Fibroblast of skin of abdomen (primary cell): ENCODE data around the gene SLC39A11.
A peak's percentile ranks its signal among the peaks of the same experiment; 100 is the strongest.

Source experiments
- DNase-seq: peaks from one replicate; pipeline ENCODE4 v3.0.0-alpha.2; 2013

Gene SLC39A11

DNA sequence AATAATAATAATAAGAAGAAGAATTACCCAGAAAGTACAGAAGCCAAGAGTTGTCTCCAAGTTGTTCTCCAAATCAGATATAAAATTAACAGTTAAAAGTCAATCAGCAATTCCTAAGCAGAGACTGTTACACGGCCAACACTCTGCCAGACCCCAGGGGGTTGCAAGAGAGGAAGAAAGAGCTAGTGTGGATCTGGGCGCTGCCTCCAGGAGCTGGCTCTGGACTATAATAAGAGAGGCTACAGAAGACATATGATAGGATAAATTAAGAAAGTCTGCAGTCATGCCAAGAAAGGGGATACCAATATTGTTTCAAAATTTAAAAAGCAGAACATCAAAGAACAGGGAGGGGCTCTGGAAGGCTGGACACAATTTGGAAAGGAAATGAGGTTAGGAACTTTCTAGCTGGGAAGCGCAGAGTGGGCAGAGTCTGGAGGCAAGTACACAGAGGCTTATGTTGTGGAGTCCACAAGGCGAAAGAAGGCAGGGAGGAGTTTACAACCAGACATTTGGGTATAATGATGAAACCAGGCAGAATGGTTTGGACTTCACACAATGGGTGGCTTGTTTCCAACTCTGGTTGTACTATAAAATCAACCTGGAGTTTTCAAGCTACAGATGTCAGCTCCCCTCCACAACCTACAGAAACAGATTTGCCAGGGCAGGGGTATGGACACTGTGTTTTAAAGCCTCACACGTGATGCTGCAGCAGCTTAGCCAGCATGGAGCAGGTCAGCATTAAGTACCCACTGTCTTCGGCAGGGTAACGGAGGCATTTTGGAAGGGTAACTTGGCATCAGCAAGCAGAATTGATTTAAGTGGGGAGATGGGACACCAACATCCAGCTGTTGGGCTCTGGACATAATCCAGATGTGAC lies 49.4 kb downstream of the SLC39A11 start:
- peak; percentile 79 for DNase-seq

DNA sequence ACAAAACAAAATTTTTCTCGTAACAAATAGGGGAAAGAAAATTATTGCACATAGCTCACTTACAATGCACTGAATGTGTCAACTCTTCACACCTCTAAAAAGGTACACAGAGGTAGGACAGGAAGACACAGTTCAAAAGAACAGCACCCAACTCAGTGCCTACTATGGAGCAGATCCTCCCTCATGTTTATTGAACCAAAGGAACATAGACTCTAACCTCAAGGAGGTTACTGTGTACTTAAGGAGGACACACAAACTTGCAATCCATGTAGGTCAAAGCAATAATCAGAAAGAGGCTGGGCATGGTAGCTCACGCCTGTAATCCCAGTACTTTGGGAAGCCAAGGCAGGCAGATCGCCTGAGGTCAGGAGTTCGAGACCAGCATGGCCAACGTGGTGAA lies 50.3 kb downstream of the SLC39A11 start:
- DNase-seq = no peak

DNA sequence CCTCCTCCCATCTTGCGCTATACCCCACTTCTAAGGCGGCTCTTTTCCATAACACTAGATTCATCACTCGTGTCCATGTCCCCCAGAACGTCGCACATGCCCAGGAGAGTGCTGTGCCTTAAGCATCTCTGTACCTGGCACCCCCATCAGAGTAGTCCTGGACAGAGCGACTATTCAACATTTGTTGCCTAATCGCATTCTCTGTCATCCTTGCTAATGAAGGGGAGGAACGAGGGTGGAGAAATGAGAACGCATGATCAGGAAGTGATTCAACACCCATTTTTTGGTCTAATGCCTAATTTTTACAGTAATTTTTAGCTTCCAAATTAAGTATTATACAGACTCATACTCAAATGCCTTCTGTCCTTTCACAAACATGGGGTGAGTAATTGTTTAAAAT lies 53.2 kb downstream of the SLC39A11 start:
- DNase-seq = peak; percentile 18

DNA sequence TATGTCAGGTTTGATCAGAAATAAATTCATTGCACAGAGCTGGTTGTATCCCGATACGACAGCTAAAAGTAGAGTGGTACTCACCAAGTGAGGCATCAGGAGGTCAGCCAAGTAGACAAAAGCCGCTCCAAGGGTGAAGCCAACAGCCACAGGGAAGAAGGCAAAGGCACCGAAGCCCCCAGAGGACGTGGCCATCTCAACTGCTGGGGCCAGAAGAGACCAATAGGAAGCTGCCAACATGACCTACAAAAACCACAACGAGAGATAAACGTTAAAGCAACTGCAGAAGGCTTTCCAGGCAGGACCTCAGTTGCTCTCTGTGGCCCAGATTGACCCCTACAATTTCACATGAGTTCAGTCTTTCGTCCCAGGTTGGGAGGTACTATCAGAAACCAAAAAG lies 61.0 kb downstream of the SLC39A11 start:
- no peak for DNase-seq

DNA sequence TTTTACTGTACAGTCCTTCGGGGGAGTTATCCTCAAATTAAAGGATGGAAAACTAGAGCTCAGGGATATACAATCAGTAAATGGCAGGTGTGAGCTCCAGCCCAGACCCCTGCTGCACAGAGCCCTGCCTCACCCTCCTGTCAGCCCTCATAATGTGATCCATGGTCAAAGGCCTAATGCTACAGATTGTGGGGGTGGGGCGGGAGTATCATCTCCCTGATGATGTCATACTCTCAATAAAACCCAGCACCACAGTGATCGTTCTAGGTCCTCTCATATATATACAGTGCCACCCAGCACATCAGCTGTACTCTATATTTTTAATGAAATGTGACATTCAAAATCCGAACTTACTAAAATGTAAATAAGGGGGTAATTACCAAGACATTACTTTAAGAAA lies 61.5 kb downstream of the SLC39A11 start:
- DNase-seq = no peak

DNA sequence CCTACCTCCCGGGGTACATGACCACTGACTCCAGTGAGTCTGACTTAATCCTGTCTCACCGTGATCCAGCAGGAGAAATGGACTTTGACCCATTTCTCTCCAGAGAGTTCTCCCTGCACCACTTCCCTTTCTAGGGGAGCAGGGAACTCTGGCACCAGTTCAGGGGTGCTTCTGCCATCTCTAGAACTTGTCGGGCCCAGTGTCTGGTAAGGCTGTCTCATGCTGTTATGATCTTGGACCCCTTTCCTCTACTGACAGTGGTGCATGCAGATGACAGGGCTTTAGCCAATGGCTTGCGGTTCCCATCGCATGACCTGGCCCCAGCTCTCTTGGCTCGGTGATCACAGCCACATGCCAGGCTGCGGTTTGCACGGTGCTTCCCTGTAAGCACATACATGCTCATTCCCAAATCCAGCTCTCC lies 62.0 kb downstream of the SLC39A11 start:
- DNase-seq = peak; percentile 77

DNA sequence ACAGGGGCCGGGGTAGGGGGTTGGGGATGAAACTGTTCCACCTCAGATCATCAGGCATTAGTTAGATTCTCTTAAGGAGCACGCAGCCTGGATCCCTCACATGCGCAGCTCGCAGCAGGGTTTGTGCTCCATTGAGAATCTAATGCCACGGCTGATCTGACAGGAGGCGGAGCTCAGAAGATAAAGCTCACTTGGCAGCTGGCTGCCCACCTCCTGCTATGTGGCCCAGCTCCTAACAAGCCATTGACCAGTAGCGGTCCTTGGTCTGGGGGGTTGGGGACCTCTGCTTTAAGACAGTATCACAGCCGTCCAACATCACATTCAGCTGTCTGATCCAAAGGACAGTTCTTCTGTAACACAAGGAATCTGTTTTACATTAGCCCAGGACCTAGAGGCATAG lies 62.5 kb downstream of the SLC39A11 start:
- DNase-seq = no peak

DNA sequence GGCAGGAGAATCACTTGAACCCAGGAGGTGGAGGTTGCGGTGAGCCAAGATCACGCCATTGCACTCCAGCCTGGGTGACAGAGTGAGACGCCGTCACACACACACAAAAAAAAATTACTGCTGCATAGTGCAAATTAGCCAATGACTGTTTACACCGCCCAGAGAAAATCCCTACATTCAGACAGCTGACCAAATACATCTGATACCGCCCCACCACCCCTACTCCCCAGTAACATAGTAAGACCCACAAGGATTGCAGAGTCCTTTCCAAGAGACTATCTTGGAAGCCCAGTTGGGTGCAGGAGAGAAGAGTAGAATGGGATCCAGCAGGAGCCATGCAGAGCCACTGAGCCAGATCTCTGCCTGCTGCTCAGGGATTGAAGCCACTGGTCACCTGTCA lies 63.5 kb downstream of the SLC39A11 start:
- no peak for DNase-seq

DNA sequence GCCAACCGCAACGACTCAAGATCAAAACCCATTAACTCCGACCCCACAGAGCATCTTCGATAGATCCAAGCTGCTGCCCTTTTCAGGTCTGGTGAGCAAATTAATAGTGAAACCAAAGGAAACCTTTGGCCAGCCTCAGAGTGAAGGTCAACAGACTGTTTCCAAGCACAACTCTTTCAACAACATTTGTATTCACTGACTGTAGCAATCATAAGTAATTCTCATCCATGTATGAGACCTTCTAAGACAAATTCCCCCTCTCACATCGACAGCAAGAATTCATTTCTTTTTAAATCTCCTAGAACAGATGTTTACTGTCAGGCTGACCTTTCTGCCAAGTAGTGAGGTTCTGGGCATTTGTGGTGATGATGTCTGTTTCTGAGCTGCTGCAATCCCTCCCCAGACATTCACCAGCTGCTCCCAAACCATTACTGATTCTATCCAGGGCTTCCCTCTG lies 64.2 kb downstream of the SLC39A11 start:
- peak; percentile 78 for DNase-seq

DNA sequence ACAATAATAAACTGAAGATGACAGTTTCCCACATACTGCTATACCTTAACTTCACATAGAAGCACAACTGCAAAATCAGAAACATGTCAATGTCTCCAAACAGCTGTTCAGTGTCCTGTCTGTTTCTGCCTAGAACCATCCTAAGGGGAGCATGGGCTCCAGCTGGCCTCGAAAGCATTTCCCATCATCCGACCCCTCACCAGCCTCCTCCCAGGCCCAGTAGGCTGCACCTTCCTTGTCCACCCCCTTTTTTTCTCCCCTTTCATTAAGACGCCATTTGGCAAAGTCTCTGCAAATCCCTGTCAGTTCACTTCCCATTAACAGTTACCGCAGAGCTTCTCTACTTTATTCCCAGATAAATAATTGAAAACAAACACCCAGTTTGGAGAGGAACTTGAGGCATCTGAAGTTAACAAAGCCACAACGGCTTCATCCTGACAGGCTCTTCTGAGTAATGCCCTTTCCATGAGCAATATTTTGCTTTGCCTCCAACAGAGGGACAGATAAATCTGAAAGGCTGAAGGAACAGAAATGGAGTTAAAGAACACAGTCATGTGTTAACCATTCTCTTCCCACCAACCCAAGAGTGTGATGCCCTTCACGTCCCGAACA lies 65.3 kb downstream of the SLC39A11 start:
- peak; percentile 88 for DNase-seq

DNA sequence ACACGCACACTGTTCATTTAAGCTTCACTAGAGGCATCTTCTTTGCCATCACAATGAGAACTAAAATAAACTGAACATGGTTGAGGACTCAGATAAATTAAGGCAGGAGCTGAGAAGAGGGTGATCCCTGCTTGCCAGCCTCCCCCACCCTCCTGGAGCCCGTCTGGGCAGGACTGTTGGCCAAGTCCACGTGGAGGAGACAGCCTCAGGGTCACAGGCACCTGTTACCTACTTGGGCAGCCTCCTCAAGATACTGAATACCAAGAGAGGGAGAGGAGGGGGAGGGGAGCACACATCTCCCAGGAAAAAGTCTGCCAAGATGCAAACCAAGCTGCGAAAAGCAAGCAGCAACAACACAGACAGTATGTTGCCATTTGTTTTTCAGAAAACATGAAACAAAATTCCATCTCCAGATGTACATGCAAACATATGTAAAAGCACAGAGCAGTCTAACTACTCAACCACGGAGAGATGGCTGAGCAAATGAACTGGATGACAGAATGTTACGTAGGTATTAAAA lies 67.4 kb downstream of the SLC39A11 start:
- DNase-seq = no peak

DNA sequence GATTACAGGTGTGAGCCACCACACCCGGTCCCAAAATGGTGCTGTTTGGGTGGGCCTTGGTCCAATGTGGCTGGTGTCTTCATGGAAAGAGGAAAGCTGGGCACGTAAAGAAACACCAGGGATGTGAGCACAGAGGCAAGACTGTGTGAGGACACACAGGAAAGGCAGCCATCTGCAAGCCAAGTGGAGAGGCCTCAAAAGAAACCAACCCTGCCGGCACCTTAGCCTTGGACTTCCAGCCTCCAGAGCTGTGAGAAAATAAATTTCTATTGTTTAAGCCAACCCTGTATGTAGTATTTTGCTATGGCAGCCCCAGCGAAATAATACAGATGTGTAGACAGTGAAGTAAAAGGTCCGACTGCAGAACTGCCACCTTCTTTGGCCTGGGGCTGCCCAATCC lies 68.7 kb downstream of the SLC39A11 start:
- no peak for DNase-seq

DNA sequence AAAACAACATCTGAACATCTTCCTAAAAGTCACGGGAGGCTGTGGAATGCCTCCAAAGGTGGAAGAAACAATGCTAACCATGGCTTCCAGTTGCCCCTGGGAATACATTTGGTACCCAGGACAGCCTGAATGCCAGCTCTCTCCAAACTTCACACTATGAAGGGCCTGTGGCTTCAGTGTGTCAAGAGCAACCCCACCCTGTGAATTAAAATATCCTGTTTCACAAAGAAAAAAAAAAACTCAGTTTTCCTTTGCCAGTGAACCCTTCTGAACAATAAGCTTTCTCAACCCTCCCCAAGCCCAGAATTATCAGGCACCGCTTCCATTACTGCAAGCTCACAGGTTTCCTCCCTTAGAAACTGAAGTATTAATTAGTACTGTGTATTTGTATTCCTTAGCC lies 69.8 kb downstream of the SLC39A11 start:
- DNase-seq = no peak

DNA sequence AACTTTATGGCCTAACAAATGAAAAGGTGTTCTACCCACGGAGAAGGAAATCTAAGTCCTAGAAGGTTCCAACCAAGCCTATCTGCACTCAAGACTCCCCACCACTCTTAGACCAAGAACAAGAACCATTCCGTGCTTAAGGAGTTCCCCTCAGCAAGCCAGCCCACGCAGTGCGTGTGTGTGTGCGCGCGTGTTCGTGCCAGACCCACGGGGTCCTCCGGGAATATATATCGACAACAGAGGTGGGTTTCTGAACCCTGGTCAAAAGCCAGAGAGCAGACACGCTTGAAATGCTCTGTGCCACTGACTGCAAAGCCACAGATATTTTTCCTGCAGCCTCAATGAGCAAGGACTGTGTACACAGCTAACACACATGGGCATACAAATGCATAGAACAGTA lies 70.7 kb downstream of the SLC39A11 start:
- no peak for DNase-seq

DNA sequence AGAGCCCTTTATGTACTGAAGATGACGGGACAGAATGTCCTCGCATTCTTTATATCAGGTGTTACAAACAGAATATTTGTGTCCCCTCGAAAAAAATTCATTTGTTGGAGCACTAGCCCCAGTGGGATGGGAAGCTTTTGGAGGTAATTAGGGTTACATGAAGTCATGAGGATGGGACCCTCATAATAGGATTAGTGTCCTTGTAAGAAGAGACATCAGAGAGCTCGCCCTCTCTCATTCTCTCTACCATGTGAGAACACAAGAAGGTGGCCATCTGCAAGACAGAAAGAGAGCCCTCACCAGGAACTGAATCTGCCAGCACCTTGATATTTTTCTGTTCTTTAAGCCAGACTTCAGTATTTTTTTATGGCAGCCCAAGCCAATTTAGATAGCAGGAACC lies 72.4 kb downstream of the SLC39A11 start:
- DNase-seq = no peak

DNA sequence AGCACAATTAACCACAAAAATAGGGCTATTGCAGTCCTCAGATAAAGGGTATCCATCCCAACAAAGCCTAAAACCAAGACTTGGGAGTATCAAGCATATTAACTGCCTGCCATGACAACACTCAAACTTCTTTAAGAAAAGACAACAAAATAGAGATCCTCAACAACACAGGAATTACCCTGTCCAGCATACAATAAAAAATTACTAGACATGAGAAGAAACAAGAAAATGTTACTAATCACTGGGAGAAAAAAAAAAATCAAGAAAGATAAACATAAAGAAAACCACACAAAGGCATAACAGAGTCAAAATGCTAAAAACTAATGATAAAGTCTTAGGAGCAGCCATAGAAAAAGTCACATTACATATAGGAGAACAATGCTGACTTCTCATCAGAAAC lies 73.9 kb downstream of the SLC39A11 start:
- DNase-seq = no peak

DNA sequence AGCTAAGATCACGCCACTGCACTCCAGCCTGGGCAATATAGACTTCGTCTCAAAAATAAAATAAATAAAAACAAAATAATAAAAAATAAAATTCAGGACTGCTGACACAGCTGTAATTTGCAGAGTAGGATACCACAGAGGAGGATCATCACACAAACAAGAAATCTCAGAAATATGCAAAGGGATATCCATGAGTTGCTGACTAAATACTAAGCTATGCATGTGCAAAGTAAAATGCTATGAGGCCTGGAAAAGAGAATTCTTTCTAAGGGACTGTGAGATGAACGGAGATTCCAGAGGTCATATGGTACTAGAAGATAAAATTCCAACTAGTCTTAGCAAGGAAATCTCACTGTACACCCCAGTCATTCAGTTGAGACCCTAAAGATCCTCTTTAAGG lies 74.8 kb downstream of the SLC39A11 start:
- DNase-seq = peak; percentile 82

DNA sequence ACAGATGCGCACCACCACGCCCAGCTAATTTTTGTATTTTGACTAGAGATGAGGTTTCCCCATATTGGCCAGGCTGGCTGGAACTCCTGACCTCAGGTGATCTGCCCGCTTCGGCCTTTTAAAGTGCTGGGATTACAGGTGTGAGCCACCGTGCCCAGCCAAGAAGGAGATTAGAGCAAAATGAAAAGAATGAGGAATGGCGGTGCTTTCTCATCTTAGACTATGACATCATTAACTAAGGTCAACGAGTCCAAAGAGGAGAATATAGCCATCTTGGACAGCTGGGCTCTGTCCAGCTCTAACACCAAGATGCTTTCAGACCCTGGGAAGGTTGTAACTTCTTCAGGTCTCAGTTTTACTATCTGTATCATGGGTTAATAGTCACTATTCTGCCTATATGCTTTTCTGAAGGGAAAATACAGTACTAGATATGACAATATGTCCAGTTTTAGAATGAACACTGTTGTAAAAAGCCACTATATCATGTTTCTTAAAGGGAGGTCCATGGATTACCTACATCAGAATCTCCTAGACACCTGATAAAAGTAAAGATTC lies 76.7 kb downstream of the SLC39A11 start:
- DNase-seq = no peak

DNA sequence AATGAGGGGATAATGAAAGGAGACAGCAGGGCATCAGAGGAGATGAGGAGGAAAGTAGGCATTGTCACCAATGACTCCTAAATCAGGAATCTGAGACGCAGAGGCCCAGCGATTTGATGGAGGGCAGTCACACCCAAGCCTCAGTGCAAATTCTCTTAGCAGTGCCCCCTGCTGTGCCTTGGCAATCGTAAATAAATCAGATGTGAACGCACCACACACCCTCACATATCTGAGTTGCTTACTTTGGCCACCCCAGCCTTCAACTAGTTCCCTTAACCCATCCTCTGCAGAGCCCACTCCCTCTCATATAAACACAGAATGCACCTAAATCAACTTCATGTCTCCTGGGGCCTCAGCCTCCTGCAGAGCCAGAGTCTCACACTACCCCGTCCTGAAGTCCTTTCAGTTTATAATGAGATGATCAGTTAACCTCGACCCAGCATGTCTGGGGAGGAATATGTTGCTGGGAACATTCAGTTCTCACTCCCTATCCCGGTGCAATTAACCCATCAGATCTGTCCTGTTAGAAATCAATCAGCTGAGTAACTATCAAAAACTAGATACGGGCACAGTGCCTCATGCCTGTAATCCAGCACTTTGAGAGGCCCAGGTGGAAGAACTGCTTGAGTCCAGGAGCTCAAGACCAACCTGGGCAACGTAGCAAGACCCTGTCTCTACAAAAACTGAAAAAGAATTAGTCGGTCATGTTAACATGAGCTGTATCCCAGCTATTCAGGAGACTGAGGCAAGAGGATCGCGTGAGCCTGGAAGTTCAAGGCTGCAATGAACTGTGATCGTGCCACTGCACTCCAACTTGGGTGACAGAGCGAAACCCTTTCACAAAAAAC lies 78.4 kb downstream of the SLC39A11 start:
- DNase-seq = peak; percentile 39

DNA sequence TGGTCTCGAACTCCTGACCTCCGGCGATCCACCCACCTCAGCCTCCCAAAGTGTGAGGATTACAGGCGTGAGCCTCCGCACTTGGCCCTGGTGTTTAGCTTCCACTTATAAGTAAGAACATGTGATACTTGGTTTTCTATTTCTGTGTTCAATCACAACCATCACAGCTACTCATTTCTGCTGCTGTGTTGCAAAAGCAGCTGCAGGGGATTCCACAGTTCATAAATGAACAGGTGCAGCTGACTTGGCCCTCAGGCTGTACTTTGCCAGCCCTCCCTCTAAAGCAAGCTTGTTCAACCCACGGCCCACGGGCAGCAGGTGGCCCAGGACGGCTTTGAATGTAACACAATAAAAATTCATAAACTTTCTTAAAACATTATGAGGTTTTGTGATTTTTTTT lies 79.2 kb downstream of the SLC39A11 start:
- no peak for DNase-seq

DNA sequence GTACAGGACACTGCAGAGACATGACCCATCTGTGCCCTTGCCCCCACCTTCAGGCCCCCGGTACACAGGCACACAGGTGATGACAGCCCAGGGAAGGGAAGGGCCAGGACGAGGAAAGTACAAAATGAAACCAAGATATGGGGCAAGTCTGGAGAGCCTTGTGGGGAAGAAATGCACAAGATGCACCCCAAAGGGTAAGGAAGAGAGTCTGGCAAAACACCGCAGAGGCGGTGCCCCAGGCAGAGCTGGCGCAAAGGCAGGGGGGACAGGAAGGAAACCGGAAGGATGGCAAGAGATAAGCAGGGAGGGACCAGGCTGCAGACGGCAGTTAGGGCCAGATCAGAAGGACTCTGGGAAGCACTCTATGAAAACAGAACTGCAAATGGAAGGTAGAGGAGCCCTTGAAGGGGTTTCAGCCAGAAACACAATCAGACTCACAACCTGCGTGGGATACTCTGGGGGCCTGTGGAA lies 81.4 kb downstream of the SLC39A11 start:
- DNase-seq = no peak

DNA sequence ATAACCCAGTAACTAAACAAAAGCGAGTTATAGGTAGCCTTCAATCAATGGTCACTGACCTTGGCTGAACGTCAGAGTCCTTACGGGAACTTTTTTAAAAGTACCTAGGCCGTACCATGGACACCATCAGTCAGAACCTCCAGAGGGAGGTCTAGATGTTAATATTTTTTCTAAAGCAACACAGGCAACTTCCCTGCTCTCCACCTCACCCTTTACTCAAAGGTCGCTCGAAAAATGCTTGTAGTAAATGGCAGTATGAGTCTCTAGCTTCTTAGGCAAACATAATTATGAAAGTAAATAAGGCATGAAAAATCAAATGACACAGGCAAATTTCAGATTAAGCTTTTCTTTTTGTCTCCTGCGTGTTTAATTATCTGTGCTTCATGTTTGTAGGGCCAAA lies 82.1 kb downstream of the SLC39A11 start:
- no peak for DNase-seq

DNA sequence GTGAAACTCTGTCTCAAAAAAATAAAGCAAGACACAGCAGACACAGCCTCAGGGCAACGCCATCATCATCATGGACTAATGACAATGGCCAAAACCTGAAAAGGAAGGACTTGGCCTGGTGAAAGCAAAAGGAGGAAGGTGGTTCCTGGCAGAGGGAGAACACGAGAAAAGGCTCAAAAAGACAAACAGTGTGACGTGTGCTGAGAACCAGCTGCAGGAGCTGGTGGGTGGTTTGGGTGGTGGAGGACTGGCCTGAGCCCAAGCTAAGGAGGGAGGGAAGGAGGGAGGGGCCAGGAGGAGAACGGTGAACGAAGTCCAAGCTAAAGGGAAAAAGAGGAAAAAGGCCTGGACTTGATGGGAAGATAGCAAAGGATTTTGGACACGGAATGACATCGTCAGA lies 85.1 kb downstream of the SLC39A11 start:
- DNase-seq = no peak
